NCI-H187 treated with DMSO at 0.1 percent for 48 hours (cell line): ENCODE results near the gene NSMCE1.

Experiments
- DNase-seq: peaks from one replicate; lab custom pipeline; 2025; lab: John Stamatoyannopoulos, UW

The NSMCE1 gene

DNA sequence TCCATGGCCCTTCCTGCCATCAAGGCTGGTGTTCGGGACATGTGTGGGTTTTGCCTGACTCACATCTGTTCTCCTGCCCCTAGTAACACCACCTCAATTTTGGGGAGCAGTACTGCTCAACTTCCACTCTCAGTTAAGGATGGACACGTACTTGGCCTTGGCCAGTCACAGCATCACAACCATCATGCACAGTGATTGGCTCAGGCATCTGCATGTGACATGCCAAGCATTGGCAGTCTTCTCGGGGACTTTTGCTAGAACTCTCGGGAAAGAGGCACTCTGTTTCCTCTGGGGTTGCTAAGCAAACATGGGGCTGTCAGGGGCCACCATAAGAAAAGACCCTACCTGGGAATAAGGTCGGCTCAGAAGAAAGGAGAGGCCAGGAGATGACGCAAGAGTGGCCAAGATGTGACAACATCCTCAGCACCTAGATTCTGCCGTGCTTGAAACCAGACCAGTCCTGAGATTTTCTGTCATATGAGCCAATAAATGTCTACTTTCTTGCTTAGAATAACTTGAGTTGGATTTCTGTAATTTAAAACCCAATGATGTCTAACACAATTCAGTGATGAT, 77.1 kb downstream of the NSMCE1 start:
- DNase-seq, result no peak

DNA sequence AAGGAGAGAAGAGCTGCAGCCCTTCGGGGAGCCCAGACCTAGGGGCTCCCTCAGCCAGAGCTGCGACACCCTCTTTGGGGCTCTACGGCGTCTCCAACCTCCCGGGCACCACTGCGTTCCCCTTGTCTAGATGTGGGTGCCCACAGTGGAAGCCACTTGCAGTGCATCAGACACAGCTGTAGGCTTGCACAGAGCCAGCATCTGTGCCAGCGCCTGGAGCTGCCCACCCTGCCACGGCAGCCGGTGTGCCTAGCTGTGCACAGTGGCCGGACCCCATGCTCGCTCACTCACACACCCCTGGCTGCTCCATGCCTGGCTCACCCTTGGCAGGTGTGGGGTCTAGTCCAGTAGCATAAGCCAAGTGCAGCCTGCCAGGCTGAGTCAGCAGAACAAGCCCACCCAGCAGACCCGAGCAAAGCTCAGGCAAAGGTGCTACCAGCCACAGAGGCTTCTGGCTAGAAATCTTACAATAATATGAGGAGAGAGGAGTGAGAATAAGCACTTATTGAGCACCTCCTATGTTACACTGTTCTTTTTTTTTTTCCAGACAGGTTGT, 78.2 kb downstream of the NSMCE1 start:
- no peak for DNase-seq

- DNase-seq, result no peak
Measured at GRCh38 chr16:27189335-27189972, 79.1 kb downstream of the NSMCE1 start.

GRCh38 chr16:27188633-27189032, 79.9 kb downstream of the NSMCE1 start:
- no peak for DNase-seq

GRCh38 chr16:27185776-27186130, 82.8 kb downstream of the NSMCE1 start:
- no peak for DNase-seq

- DNase-seq, result no peak
Measured at GRCh38 chr16:27182906-27183405, 85.6 kb downstream of the NSMCE1 start.

DNA sequence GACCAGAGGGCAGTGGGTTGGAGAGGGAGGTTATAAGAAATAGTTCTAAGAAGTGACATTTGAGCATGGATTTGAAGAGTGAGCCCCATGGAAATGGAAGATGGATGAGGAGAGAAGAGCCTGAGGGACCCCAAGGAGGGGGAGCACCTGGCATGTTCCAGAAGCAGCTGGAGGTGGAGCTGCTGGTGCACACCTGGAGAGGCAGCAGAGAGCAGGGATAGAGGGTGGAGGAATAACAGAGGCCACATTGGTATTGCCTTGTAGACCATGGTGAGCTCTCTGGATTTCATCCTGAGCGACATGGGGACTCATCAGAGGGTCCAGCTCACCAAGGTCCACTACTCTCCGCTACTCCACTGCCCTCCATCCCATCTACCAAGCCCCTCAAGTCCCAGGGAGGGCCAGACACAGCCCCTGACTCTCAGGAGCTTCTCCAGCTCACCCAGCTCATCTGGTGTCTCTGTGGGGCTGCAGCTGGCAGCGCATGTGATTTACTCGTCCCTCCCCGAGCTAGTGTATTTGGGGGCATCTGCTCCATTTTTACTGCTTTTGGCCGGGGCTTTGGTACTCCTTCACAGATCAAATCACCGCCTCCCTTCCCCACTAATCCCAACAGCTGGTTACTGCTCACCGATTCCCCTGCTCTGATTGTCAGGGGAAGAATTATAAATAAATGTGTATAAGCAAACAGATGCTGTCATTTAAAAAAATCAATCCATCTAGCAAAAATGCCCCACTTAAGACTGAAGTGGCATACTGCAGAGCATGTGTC, 87.4 kb downstream of the NSMCE1 start:
- no peak for DNase-seq

- DNase-seq, result no peak
Measured at GRCh38 chr16:27179500-27180072, 89.0 kb downstream of the NSMCE1 start.

- DNase-seq, result no peak
Measured at GRCh38 chr16:27177031-27177774, 91.4 kb downstream of the NSMCE1 start.

- DNase-seq, result no peak
Measured at GRCh38 chr16:27175888-27176287, 92.7 kb downstream of the NSMCE1 start.
